HPDE6-E6E7 (cell line): ENCODE results near the gene CNTN5.
"Not testable (repeated sequence)": the region's sequence is repeated elsewhere in the genome, so short reads cannot be mapped to it uniquely, and the experiment has no call there.

Source experiments
- DNase-seq: peaks from one replicate; pipeline ENCODE4 v3.0.0; 2011; ENCODE audit warnings: missing footprints; ENCODE audit errors: extremely low spot score

Gene CNTN5

DNA sequence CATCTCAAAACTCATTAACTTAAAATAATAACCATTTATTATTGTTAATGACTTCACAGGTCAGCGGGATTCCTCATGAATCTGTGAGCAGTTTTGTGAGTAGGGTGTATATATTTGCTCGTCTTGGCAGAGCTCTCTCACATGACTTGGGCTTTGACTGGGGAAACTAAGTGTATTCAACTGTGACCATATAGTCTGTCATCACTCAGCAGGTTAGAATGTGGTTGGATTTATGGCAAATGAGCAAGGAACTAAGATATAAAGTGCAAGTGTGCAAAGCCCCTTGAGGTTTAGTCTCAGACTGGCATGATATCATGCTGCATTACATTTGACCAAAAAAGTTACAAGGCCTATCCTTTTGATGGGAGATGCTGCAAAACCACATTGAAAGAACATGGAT, 254.8 kb downstream of the CNTN5 start:
- no peak for DNase-seq

DNA sequence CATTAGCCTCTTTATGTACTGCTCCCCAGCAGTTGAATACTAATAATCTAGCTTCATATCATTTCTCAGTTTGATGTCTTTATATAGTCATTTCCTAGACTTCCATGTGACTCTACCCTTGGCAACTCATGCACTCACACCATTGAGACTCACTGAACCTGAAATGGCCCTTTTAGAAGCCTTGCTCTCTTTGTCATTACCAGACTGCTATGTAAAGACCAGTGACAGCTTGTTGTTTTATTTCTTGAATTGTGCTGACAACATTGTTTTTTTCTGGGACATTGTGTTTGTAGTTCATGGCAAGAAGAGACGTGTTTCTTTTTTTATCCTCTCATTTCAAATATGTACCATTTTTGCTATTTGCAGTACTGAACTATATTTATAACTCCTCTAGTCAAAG, 256.5 kb downstream of the CNTN5 start:
- DNase-seq = no peak

DNA sequence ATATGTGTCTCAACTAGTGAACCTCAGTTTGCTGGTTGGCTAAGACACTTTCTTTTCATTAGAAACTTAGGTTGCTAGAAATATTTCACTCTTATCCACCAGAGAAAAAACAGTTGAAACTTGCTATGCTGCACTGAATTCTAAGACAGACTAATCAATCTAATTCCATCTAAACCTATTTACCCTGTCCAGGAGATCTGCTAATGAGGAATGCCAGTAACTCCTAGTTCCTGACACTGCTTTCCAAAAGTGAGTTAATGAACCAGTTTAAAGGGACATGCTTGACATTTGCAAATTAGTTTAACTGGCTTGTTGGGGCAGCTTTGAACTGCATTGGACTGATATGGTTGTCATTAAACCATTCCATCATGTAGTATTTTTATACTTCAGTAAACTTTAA, 258.5 kb downstream of the CNTN5 start:
- no peak for DNase-seq

DNA sequence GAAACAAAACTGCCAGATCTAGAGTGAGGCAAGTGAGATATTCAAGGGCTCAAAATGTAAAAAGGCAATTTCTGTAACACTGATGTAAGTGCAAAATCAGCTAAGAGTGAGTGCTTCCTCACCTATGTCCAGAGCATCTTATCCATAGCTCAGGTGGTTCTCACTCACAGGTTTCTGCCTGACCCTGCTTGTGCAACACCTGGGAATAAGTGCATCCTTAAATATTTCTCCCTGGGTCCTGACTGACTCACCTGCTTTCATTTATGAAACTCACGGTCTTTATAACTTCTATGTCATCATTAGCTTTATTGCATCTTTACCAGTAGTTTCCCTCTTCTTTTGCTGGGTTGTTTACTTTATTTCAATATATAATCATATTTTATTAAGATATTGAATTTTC, 260.6 kb downstream of the CNTN5 start:
- DNase-seq = peak; percentile 0

DNA sequence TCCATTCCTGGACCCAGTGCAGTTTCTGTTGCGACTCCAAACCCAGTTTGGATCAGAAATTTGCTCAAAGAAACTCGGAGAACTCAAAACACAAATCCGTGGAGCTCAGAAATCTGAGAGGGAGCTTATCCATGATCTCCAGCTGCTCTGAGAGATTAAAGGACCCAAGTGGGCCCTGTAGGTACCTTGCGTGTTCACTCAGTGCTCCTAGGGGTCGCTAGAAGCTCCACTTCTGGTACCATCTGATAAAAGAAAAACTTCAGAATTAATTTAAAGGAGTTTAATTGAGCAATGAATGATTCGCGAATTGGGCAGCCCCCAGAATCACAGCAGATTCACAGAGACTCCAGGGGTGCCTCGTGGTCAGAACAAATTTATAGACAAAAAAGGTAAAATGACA, 277.2 kb downstream of the CNTN5 start:
- not testable (repeated sequence) for DNase-seq

DNA sequence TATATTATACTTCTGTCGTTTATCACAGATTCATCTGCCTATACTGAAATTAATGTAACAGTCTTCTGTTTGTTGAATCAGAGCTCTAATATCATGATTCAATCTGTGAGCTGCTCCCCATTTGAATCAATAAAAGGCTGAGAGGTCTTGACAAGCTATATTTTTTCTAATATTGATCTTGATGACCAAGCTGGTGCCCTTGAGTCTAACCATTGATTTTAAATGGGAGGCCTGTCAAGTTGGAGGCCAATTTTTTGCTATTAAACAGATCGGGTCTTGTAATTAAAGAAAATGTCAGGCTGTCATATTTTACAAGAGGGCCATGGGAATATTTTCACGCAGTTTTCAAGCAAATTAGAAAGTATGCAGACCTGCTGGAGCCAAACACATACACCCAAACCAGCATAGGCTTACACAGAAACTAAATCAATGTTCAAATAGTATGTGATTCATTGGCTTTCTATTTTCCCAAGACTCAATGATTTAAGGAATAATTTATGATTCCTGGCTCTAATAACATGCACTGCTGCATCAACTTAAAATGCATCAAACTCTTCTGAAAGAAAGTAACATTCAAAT, 286.9 kb downstream of the CNTN5 start:
- DNase-seq = no peak

DNA sequence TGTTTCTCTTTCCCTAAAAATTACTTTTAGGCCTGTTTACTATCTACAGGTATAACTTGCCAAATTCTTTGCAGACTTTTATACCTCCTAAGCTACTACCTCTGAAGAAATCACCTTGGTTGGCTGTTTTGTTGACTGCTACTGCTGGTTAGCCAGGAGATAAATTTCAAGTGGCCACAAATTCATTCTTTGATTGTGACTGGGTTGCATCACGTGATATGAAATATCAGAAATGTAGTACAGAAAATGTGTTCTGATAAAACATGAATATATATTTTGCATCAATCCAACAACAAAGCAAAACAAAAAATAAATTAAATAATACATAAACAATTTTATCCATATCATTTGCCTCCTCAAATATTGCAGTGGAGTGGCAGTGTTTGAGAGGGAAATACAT, 291.1 kb downstream of the CNTN5 start:
- DNase-seq = no peak

DNA sequence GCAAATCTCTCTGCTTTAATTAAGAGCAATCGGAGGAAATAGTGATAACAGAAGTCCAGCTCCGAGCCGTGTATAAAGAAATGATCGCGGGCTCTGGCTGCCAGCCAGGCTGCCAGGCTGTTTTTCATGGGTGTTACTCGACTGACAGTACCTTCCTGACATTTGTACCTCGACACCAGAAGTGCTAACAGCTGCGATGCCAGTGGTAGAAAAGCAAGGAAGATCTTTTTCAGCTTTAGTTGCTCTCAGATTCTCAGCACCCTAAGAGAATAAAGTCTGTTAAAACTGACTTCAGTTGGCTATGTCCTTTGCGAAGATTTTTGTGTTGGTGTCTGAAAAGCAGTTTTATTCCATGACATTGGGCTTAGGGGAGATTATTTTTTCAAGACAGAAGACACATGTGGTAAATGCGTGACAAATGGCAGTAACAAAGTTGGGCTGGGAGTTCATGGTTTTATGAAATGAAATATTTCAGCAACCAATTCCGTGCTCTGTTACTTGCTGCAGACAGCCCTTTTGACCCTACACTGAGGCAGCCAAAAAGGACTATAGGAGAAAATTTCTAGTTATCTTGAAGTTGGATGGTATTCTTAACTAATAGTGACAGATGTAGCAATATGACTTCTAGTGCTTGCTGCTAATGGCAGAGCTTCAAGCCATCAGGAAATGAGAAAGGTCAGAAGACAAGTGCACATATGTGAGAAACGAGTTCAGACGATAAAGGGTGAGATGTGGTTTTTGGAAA, 296.2 kb downstream of the CNTN5 start:
- DNase-seq = no peak

DNA sequence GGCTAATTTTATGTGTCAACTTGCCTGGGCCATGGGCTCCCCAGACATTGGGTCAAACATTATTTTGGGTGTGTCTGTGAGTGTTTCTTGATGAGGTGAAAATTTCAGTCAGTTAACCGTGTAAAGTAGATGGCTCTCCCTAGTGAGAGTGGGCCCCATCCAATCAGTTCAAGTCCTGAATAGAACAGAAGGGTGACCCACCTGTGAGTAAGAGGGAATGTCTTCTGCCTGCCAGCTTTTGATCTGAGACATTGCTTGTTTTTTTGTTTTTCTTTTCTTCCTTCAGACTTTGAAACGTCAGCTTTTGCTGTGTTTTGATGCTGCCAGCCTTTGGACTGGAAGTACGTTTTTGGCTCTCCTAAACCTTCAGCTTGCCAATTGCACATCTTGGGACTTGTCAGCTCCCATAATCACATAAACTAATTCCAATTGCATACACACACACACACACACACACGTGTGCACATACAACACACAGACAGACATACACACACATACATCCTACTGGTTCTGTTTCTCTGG, 300.1 kb downstream of the CNTN5 start:
- DNase-seq = no peak

DNA sequence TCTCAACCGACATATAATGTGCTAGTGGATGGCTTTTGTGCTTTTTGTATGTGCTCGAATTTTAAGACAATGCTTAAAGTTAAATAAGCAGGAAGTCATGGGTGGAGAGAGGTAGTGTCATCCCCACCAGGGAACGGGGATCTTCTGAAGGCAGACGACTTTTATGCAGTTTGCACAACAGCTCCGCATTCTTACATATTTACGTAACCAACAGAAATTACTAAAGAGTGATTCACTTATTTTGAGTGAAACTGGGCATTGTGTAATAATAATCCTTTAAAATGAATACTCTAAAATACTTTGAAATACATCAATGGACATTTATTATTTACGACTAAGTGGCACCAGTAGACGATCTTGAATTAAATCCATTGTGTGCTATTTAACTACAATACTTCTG, 305.1 kb downstream of the CNTN5 start:
- DNase-seq = peak; percentile 50

DNA sequence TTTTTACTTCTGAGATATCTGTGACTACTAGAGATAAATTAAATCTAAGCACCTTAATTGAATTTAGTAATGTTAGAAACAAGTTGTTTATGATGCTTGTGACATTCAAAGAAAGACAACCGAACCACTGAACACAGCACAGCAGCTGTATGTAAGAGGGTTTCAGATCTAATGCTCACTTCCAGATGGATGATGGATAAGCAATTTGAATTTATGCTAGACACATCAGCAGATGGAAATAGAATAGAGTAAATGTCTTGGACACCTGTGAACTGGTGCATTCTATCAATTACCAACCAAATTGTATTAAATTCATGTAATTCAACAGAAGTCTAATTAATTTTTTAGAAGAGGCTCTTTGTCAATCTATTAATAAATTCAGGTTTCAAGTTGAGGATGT, 306.3 kb downstream of the CNTN5 start:
- no peak for DNase-seq

DNA sequence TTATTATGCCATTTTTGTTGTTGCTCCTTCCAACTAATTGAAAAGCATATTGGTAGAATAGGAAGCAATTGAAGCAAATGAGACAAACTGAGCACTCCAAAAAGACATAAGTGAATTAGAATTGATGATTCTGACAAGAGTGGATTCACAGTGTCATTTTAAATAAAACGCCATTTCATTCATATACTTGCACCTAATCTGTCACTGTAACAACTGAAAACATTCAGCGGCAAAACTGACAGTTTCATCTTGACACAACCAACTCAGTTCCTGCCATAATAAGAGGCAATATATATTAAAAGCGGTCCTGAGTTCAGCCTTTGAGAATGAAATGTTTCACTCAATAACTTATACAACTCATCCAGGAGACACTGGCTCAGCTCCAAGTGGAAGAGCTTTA, 306.8 kb downstream of the CNTN5 start:
- no peak for DNase-seq

DNA sequence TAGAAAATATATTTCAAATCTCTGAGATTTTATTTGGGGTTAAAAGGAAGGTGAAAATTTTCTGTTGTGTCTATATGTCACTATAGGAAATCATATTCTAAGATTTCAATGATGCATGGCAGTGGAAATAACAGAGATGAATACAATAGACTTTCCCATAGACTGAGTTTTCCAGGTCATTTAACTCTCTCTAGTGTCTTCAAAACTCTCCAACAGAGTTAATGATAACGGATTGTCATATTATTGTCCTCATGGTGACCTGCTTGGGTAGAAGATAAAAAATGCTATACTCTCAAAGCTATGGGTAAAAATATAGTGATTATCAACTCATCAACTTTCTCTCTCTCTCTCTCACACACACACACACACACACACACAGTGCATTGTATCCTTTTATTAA, 312.9 kb downstream of the CNTN5 start:
- DNase-seq = no peak

DNA sequence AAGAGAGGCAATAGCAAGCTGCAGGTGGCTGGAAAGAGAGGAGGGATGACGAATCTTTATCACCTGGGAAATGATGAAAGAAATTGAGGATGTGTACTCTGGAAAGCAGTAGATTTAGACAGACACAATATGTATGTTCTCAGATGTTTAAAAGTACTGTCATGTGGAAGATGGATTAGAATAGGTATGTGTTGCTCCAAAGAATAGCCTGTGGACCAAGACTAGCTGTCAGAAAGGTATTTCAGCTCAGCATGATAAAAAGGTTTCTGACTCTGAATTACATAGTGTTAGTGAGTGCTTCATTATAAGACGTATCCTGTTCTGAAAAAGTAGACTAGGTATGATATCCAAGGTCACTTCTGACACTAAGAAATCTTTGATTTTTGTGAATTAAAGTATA, 322.4 kb downstream of the CNTN5 start:
- no peak for DNase-seq

DNA sequence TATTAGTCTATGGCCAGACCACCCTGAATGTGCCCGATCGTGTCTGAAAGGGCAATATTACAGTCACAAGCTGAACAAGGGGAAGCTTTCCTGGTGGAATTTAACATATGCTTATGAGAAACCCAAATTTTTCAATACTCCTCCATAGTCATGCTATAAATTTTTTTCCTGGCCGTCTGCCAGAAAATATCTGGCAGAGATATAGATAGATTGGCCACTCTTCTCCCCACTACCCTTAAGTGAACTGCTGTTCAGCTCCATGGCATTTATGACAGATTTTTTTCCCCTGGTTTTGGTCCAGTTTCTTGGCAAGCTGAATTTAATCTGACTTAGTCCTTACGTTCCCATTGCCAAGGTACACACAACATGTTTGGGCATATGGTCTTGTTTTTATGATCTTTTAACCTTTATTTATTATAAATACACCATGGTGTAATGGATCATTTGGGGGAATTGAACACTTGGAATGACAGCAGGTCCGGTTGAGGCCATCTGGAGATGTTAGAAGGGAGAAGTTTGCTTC, 328.5 kb downstream of the CNTN5 start:
- no peak for DNase-seq

DNA sequence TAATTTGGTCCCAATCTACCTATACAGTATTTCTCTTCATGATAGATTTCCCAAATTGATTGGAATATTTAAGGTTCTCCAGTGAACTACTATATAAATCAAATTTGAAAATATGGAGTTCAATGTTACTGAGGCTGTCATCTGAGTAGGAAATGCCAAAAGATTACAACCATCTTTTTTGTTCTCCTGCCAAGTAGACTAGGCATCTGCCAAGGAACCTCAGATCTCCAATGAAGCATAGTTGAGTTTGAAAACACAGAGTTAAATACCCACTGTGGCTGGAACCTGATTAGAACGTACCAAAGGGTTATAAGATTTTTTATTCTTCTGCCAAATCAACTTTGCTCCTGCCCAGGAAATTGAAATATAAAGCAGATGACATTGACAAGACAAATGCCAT, 330.9 kb downstream of the CNTN5 start:
- no peak for DNase-seq

DNA sequence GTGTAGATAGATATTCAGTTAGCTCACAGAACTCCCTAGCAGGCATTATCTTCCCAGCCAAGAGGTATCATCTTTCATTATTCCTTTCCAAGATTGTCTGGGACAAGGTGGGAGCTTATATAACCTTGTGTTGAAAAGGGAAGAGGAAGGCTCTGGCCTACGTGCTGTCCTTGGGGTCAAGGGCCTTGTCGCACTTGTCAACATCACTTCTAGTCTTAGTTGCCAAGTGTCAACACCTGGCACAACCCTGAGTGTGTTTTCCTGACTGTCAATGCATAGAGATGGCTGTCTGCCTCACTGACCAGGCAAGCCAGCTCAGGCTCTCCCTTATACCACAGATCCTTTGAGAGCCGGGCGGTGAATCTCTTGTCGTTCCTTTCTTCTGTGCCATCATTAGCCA, 331.9 kb downstream of the CNTN5 start:
- no peak for DNase-seq

DNA sequence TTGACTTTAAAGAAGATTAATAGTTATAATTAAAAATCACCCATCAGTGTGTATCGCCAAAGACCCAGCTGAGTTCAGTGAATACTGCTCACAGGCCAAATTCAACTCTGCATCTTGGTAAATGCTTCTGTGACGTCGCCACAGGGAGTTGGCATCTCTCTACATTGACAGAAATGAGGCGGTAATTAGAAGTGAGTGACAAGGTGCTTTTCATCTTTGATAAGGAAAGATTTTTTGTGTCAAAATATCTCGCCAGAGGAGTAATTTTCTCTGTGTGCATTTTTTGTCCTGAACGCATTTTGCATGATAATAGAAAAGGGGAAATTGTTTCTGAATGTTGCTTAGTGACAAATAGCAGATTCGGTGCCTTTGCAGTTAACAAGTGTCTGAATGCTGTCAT, 345.8 kb downstream of the CNTN5 start:
- no peak for DNase-seq

DNA sequence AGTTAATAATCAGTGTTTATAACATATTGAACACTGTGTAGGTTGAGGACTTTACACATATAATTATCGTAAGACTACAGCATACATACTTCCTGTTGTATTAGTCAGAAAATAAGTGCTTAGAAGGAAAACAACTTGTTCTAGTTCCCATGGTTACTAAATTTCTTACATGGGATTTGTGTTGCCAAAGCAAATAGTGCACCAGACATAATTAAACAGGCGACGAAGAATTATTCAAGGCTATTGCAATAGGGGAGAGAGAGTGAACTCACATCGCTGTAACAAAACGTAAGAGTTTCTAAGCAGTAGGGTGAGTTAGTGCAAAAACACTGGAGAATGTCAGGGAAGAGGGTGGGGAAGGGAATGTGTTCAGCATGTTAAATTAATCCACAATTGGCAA, 347.8 kb downstream of the CNTN5 start:
- DNase-seq = peak; percentile 1

DNA sequence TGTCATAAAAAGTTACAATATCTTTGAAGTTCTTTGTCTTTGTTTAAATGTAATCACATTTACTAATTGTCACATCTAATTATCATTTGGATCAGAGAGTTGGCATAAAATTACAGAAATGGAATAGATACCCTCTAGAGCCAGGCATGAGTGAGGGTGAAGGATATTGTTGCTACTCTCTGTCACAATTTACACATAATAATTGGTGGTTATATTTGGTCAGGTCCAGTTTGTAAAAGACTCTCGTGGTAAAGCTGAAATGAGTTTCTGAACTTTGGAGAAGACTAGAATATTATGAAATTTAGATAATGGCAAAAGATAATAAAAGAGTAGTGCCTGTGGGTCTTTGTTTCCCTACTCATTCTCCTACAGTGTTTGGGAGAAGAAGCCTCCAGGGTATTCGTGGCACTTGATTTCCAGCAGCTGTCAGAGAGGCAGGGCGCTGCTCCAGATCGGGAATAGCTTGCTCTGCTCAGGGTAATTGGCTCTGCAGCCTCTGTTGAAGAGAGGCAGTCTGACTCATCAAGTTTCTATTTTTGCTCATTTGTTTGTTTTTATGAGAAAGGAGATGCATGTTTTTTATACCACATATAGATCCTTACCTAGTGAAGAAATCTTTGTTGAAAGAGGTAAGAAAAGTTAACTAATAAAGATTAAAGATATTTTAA, 349.9 kb downstream of the CNTN5 start:
- DNase-seq = peak; percentile 12

DNA sequence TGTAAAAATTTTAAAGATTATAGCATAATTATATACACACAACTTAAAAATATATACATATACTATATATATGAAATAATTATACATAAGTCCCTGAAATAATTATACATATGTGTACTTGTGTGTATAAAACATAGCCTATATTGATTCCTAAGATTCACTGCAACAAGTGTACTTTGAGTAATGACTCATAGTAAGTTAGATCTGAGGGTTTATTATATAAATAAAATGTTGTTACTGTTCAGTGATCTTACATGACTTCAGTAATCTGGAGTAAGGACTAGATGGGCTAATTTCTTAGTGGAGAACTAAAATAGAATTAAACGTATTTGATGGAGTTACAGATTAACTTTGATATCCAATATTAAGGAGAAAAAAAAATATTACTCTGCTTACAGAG, 350.5 kb downstream of the CNTN5 start:
- DNase-seq = no peak

DNA sequence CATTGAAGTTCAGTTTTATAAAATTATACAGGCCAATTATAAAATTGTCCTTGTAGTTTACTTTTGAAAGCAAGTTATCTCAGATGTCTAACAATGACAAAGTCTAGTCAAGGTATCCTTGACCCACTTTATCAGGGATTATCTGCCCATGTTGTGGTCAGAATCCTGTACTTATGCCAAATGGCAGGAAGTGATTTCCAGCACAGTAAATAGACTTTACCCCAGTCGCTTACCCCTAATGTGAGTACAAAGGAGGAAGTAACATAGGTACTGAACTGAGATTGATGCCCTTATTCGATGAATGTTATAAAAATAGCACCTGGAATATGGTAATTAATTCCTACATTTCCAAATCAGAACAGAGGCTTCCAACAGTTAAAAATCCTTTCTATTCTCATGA, 355.7 kb downstream of the CNTN5 start:
- DNase-seq = no peak
